Mammary epithelial cell (primary cell): Measurements from ENCODE around the gene CYP3A5.
"Not testable (repeated sequence)": the region's sequence is repeated elsewhere in the genome, so short reads cannot be mapped to it uniquely, and the experiment has no call there.

Experiments
- CTCF ChIP-seq, 2 donors: IDR thresholded peaks in 1 of 2; conservative IDR thresholded peaks in 1 of 2; 2 replicates each; pipeline ENCODE4 v1.5.1; 2011 to 2012; ENCODE audit warnings: inconsistent platforms in 2 of 2, low read length in 2 of 2, mild to moderate bottlenecking in 2 of 2, control low read depth in 1 of 2, low read depth in 1 of 2; ENCODE audit not compliant: insufficient read depth in 1 of 2; ENCODE audit errors: extremely low read depth in 1 of 2
- EZH2 ChIP-seq: IDR thresholded peaks from 2 replicates; pipeline ENCODE4 v1.6.1; 2012; ENCODE audit warnings: low read length, inconsistent platforms, borderline replicate concordance

- TF ChIP-seq CTCF (conservative IDR thresholded peaks at IDR 0.05 in 1 of 2, IDR thresholded peaks at IDR 0.05 in 1 of 2; ENCODE audit: extremely low read depth in 1 of 2, insufficient read depth in 1 of 2, low read depth in 1 of 2, low read length in 2 of 2); EZH2: not testable (repeated sequence)
Observed at GRCh38 chr7:99698867-99699730, 19.3 kb upstream of the CYP3A5 start.
